Activated naive CD8-positive, alpha-beta T cell (primary cell): Measurements from ENCODE around the gene TGDS.

ENCODE experiments used
- H3K27ac Mint-ChIP-seq: one replicate; pipeline ENCODE4 v1.8.0; 2021; ENCODE audit warnings: mixed read lengths
- H3K27me3 Mint-ChIP-seq: one replicate; pipeline ENCODE4 v1.8.0; 2021; ENCODE audit warnings: mixed read lengths
- H3K36me3 Mint-ChIP-seq: one replicate; pipeline ENCODE4 v1.8.0; 2021; ENCODE audit warnings: mixed read lengths
- H3K4me1 Mint-ChIP-seq: one replicate; pipeline ENCODE4 v1.8.0; 2021; ENCODE audit warnings: low read depth, mixed read lengths
- H3K4me3 Mint-ChIP-seq: one replicate; pipeline ENCODE4 v1.8.0; 2021; ENCODE audit warnings: mild to moderate bottlenecking, mixed read lengths
- H3K9me3 Mint-ChIP-seq: one replicate; pipeline ENCODE4 v1.8.0; 2021; ENCODE audit warnings: low read depth, mixed read lengths

TGDS gene

GRCh38 chr13:94585543-94586101, 10.3 kb downstream of the TGDS start:
- no peaks in the 10 kb centered on the region for H3K9me3 Mint-ChIP-seq
- H3K4me3 Mint-ChIP-seq: no peak overlapping the region

GRCh38 chr13:94583926-94584325, 12.0 kb downstream of the TGDS start:
- H3K4me1 Mint-ChIP-seq: peaks cover 18% of the 10 kb centered on the region
- no peak overlapping the region for H3K27ac Mint-ChIP-seq
- peaks cover 24% of the 10 kb centered on the region for H3K36me3 Mint-ChIP-seq
- no peaks in the 10 kb centered on the region for H3K27me3 Mint-ChIP-seq
- H3K4me3 Mint-ChIP-seq: no peak overlapping the region
- H3K9me3 Mint-ChIP-seq: no peaks in the 10 kb centered on the region

More at GRCh38 chr13:94585543-94586101, 10.3 kb downstream of the TGDS start:
- peaks cover 23% of the 10 kb centered on the region for H3K36me3 Mint-ChIP-seq
- H3K27ac Mint-ChIP-seq: no peak overlapping the region
- peaks cover 28% of the 10 kb centered on the region for H3K4me1 Mint-ChIP-seq
- H3K27me3 Mint-ChIP-seq: no peaks in the 10 kb centered on the region

- no peaks in the 10 kb centered on the region for H3K27me3 Mint-ChIP-seq
- H3K4me1 Mint-ChIP-seq: peaks cover 5% of the 10 kb centered on the region
- H3K4me3 Mint-ChIP-seq: no peak overlapping the region
- no peaks in the 10 kb centered on the region for H3K9me3 Mint-ChIP-seq
- peaks cover 19% of the 10 kb centered on the region for H3K36me3 Mint-ChIP-seq
- H3K27ac Mint-ChIP-seq: no peak overlapping the region
These were observed 16.9 kb downstream of the TGDS start for GRCh38 chr13:94579063-94579462.

- no peaks in the 10 kb centered on the region for H3K4me1 Mint-ChIP-seq
- peaks cover 29% of the 10 kb centered on the region for H3K36me3 Mint-ChIP-seq
- H3K27ac Mint-ChIP-seq: no peak overlapping the region
- H3K27me3 Mint-ChIP-seq: no peaks in the 10 kb centered on the region
- no peaks in the 10 kb centered on the region for H3K9me3 Mint-ChIP-seq
- H3K4me3 Mint-ChIP-seq: no peak overlapping the region
These were observed 26.3 kb downstream of the TGDS start for GRCh38 chr13:94569615-94570014.

GRCh38 chr13:94568443-94568842, 27.5 kb downstream of the TGDS start:
- Mint-ChIP-seq H3K9me3 (no peaks in the 10 kb centered on the region), H3K36me3 (peaks cover 25% of the 10 kb centered on the region), H3K4me1 (no peaks in the 10 kb centered on the region), H3K27me3 (no peaks in the 10 kb centered on the region), H3K27ac (no peak overlapping the region), H3K4me3 (no peak overlapping the region)

- H3K27me3 Mint-ChIP-seq: no peaks in the 10 kb centered on the region
- H3K4me3 Mint-ChIP-seq: no peak overlapping the region
- no peak overlapping the region for H3K27ac Mint-ChIP-seq
- H3K36me3 Mint-ChIP-seq: peaks cover 22% of the 10 kb centered on the region
- H3K9me3 Mint-ChIP-seq: no peaks in the 10 kb centered on the region
- no peaks in the 10 kb centered on the region for H3K4me1 Mint-ChIP-seq
These were observed 28.4 kb downstream of the TGDS start for GRCh38 chr13:94567581-94567980.

- no peaks in the 10 kb centered on the region for H3K27me3 Mint-ChIP-seq
- peaks cover 24% of the 10 kb centered on the region for H3K4me1 Mint-ChIP-seq
- no peaks in the 10 kb centered on the region for H3K9me3 Mint-ChIP-seq
- no peak overlapping the region for H3K4me3 Mint-ChIP-seq
- H3K36me3 Mint-ChIP-seq: peaks cover 6% of the 10 kb centered on the region
- peak overlapping the region; percentile 50 for H3K27ac Mint-ChIP-seq
These were observed 34.8 kb downstream of the TGDS start for GRCh38 chr13:94561126-94561525.

- H3K36me3 Mint-ChIP-seq: peaks cover 6% of the 10 kb centered on the region
- no peak overlapping the region for H3K27ac Mint-ChIP-seq
- H3K9me3 Mint-ChIP-seq: no peaks in the 10 kb centered on the region
- no peak overlapping the region for H3K4me3 Mint-ChIP-seq
- H3K27me3 Mint-ChIP-seq: no peaks in the 10 kb centered on the region
- peaks cover 24% of the 10 kb centered on the region for H3K4me1 Mint-ChIP-seq
These were observed 35.8 kb downstream of the TGDS start for GRCh38 chr13:94560116-94560515.

GRCh38 chr13:94559222-94559795, 36.6 kb downstream of the TGDS start:
- Mint-ChIP-seq H3K4me1 (peaks cover 24% of the 10 kb centered on the region), H3K4me3 (peak overlapping the region; percentile 44), H3K27me3 (no peaks in the 10 kb centered on the region), H3K27ac (peak overlapping the region; percentile 68), H3K36me3 (peaks cover 6% of the 10 kb centered on the region), H3K9me3 (no peaks in the 10 kb centered on the region)

- H3K4me3 Mint-ChIP-seq: peak overlapping the region; percentile 40
- peak overlapping the region; percentile 68 for H3K27ac Mint-ChIP-seq
- peaks cover 24% of the 10 kb centered on the region for H3K4me1 Mint-ChIP-seq
- H3K27me3 Mint-ChIP-seq: no peaks in the 10 kb centered on the region
- no peaks in the 10 kb centered on the region for H3K9me3 Mint-ChIP-seq
- H3K36me3 Mint-ChIP-seq: peaks cover 6% of the 10 kb centered on the region
These were observed 37.2 kb downstream of the TGDS start for GRCh38 chr13:94558716-94559115.

- Mint-ChIP-seq H3K9me3 (no peaks in the 10 kb centered on the region), H3K4me3 (no peak overlapping the region), H3K27me3 (no peaks in the 10 kb centered on the region), H3K27ac (no peak overlapping the region), H3K4me1 (peaks cover 24% of the 10 kb centered on the region), H3K36me3 (peaks cover 3% of the 10 kb centered on the region)
These were observed 38.2 kb downstream of the TGDS start for GRCh38 chr13:94557684-94558235.

- Mint-ChIP-seq H3K9me3 (no peaks in the 10 kb centered on the region), H3K27me3 (no peaks in the 10 kb centered on the region), H3K27ac (no peak overlapping the region), H3K4me1 (peaks cover 24% of the 10 kb centered on the region), H3K4me3 (no peak overlapping the region), H3K36me3 (no peaks in the 10 kb centered on the region)
These were observed 39.3 kb downstream of the TGDS start for GRCh38 chr13:94556621-94557020.

GRCh38 chr13:94556041-94556440, 39.9 kb downstream of the TGDS start:
- no peak overlapping the region for H3K27ac Mint-ChIP-seq
- peaks cover 24% of the 10 kb centered on the region for H3K4me1 Mint-ChIP-seq
- H3K27me3 Mint-ChIP-seq: no peaks in the 10 kb centered on the region
- no peak overlapping the region for H3K4me3 Mint-ChIP-seq
- no peaks in the 10 kb centered on the region for H3K36me3 Mint-ChIP-seq
- no peaks in the 10 kb centered on the region for H3K9me3 Mint-ChIP-seq

GRCh38 chr13:94553766-94554165, 42.2 kb downstream of the TGDS start:
- Mint-ChIP-seq H3K4me3 (no peak overlapping the region), H3K36me3 (no peaks in the 10 kb centered on the region), H3K4me1 (peaks cover 16% of the 10 kb centered on the region), H3K9me3 (no peaks in the 10 kb centered on the region), H3K27ac (no peak overlapping the region), H3K27me3 (peaks cover 1% of the 10 kb centered on the region)

- Mint-ChIP-seq H3K9me3 (no peaks in the 10 kb centered on the region), H3K36me3 (no peaks in the 10 kb centered on the region), H3K4me1 (peaks cover 18% of the 10 kb centered on the region), H3K27ac (no peak overlapping the region), H3K4me3 (no peak overlapping the region), H3K27me3 (peaks cover 1% of the 10 kb centered on the region)
These were observed 43.9 kb downstream of the TGDS start for GRCh38 chr13:94552095-94552494.
